Mucosa of descending colon (tissue), 3 donors: ENCODE results near the gene NUDT3. TPM values are rescaled to one million over a fixed set of nuclear protein-coding genes. Genes with fewer than 3 reads are reported as not detected.

Source experiments
- ATAC-seq: fragments of 200-7000 bp; cut with Tn5 transposase; one replicate; pipeline ENCODE4 v1.9.1; 2020; ENCODE audit warnings: mild to moderate bottlenecking, moderate library complexity
- DNase-seq, 3 donors: peaks; one replicate each; pipeline ENCODE4 v3.0.0-alpha.2; 2020
- H3K36me3 ChIP-seq: fragments of 200-600 bp; one replicate; pipeline ENCODE4 v1.8.0; 2021; ENCODE audit warnings: low read depth, mild to moderate bottlenecking
- H3K4me1 ChIP-seq: fragments of 200-600 bp; one replicate; pipeline ENCODE4 v1.8.0; 2021; ENCODE audit warnings: low read depth, mild to moderate bottlenecking
- H3K4me3 ChIP-seq: fragments of 200-600 bp; one replicate; pipeline ENCODE4 v1.8.0; 2021; ENCODE audit warnings: mild to moderate bottlenecking
- H3K9me3 ChIP-seq: fragments of 200-600 bp; one replicate; pipeline ENCODE4 v1.8.0; 2021; ENCODE audit warnings: mild to moderate bottlenecking
- intact Hi-C, 2 donors: fragments of 100-400 bp; cut with DNase I in 1 of 2; cut with micrococcal nuclease in 1 of 2; formaldehyde crosslinking; loops; one replicate each; pipeline versions ENCODE4 v1.11.0 to v1.11.1; 2022; cut with DNase I, micrococcal nuclease
- long read RNA-seq, 2 donors: library from polyadenylated mRNA; unstranded; transcript quantifications; one replicate each; pipeline ENCODE4 v2.0.0, GENCODE V29; 2019 to 2021
- total RNA-seq, 3 donors: library from RNA; stranded (reverse); fragmentation: NEBNext Ultra II Directional in 2 of 3; extraction: Animal tissue kit (Norgen Biotek cat#: 25700) in 2 of 3; gene quantifications; one replicate each; pipeline versions ENCODE4 v1.2.1 to v1.2.4, GENCODE V29; 2021 to 2023
- TF ChIP-seq, protein P1 (sequence below): fragments of 200-600 bp; IDR thresholded peaks from one replicate; pipeline ENCODE4 v1.8.0; 2022; ENCODE audit warnings: antibody characterized with exemption, mild to moderate bottlenecking
- donor health status: DM: no; HTN: no; CAD: no; lungs with moderate emphysema.
- donor health status: DM: no; HTN: no; CAD: no.
- donor health status: DM: no; HTN: yes; CAD: no.

The NUDT3 gene
- 10 to 100 TPM; 19.1 to 48.7 (median 26.7) TPM for total RNA-seq
- long read RNA-seq, donor 1, full-length matches to known transcripts, result 54 of 78 reads
- long read RNA-seq, donor 1, partial matches to known transcripts, result 3 of 78 reads
- long read RNA-seq, donor 1, other reads (novel, unspliced or antisense), result 21 of 78 reads
- long read RNA-seq, donor 2, full-length matches to known transcripts, result 1 of 5 reads
- long read RNA-seq, donor 2, partial matches to known transcripts, result 0 of 5 reads
- long read RNA-seq, donor 2, other reads (novel, unspliced or antisense), result 4 of 5 reads

DNA sequence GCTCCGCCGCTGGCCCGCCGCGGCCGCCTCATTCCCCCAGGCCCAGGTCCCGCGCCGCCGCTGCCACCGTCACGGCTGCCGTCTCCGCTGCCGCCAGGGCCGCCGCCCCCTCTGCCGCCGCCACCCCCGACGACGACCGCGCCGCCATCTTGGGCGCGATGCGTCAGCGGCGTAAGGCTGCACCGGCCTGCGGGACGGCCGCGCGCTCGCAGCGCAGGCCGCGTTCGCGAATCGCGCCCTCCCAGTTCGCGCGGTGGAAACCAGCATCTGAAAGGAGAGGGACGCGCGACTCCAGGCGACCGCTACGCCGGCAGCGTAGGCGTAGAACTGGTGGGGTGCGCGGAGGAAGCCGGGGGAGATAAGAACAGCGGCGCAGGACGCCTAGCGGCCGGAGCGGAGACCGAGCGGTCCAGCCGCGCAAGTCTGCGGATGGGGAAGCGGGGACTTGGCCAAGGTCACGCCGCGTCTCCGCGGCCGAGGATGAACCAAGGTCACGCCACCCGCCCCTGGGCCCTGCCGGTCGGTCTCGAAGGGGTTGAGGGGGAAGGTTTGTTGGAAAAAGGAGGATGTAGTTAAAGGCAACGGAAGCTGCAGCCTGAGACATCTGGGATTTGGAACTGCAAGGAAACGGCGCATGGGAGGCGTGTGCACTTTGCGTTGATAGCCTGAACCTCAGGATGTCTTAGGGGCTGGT lies at the start of gene NUDT3:
NUDT3 (minus strand) TSS at position 173 of the 694 bp plus-strand sequence. CDS start 307 bp downstream, outside the sequence.
- peak; percentile 92 to 96 (median 95) for DNase-seq
- peaks cover 13% of the 10 kb centered on the region for H3K4me1 ChIP-seq

DNA sequence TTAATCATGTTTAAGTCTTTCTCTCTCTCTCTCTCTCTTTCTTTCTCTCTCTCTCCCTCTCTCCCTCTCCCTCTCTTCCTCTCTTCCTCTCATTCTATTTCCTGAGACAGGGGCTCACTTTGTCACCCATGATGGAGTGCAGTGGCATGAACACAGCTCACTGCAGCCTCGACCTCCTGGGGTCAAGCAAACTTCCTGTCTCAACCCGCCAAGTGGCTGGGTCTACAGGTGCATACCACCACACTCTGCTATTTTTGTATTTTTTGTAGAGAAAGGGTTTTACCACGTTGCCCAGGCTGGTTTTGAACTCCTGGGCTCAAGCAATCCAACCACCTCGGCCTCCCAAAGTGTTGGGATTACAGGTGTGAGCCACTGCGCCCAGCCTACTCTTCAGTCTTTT lies 49.1 kb upstream of the NUDT3 start:
- no peak for DNase-seq
- no peaks in the 10 kb centered on the region for H3K9me3 ChIP-seq
- ATAC-seq, result no peak
- TF ChIP-seq, protein P1, sequence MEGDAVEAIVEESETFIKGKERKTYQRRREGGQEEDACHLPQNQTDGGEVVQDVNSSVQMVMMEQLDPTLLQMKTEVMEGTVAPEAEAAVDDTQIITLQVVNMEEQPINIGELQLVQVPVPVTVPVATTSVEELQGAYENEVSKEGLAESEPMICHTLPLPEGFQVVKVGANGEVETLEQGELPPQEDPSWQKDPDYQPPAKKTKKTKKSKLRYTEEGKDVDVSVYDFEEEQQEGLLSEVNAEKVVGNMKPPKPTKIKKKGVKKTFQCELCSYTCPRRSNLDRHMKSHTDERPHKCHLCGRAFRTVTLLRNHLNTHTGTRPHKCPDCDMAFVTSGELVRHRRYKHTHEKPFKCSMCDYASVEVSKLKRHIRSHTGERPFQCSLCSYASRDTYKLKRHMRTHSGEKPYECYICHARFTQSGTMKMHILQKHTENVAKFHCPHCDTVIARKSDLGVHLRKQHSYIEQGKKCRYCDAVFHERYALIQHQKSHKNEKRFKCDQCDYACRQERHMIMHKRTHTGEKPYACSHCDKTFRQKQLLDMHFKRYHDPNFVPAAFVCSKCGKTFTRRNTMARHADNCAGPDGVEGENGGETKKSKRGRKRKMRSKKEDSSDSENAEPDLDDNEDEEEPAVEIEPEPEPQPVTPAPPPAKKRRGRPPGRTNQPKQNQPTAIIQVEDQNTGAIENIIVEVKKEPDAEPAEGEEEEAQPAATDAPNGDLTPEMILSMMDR, result no peak
- H3K4me3 ChIP-seq, result no peak overlapping the region
- H3K36me3 ChIP-seq, result no peaks in the 10 kb centered on the region
- intact Hi-C loops, result no loop called here
- no peaks in the 10 kb centered on the region for H3K4me1 ChIP-seq

More for the DNA sequence above, at the start of gene NUDT3:
- ATAC-seq, result peak; percentile 94
- TF ChIP-seq, protein P1, result peak; percentile 64
- Histone ChIP-seq H3K4me3 (peak within 1 kb of the TSS; percentile 81), H3K9me3 (no peaks in the 10 kb centered on the region), H3K36me3 (no peaks in the 10 kb centered on the region)
- intact Hi-C loops, result no loop called here

DNA sequence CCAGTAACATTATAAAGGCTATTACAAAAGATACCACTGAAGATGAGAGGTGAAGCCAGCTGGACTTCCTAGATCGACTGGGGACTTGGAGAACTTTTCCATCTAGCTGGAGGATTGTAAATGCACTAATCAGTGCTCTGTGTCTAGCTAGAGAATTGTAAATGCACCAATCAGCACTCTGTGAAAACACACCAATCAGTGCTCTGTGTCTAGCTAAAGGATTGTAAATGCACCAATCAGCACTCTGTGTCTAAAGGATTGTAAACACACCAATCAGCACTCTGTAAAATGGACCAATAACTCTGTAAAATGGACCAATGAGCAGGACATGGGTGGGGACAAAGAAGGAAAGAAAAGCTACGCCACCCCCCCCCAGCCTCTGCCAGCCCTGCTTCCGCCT lies 47.0 kb upstream of the NUDT3 start:
- Histone ChIP-seq H3K9me3 (no peaks in the 10 kb centered on the region), H3K4me3 (no peak overlapping the region), H3K4me1 (no peaks in the 10 kb centered on the region), H3K36me3 (no peaks in the 10 kb centered on the region)
- DNase-seq (no peak), ATAC-seq (no peak)
- intact Hi-C loops, result no loop called here
- TF ChIP-seq, protein P1, result no peak

DNA sequence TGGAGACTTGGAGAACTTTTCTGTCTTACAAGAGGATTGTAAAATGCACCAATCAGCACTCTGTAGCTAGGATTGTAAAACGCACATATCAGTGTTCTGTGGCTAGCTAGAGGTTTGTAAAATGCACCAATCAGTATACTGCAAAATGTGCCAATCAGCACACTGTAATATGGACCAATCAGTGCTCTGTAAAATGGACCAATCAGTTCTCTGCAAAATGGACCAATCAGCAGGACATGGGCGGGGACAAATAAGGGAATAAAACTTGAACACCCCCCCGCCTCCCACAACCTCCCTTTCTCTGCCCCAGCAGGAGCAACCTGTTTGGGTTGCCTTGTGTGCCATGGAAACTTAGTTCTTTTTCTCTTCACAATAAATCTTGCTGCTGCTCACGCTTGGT lies 46.2 kb upstream of the NUDT3 start:
- no peaks in the 10 kb centered on the region for H3K4me1 ChIP-seq
- DNase-seq (no peak), ATAC-seq (no peak)
- intact Hi-C loops, result no loop called here
- TF ChIP-seq, protein P1, result no peak
- no peaks in the 10 kb centered on the region for H3K9me3 ChIP-seq
- no peak overlapping the region for H3K4me3 ChIP-seq
- H3K36me3 ChIP-seq, result no peaks in the 10 kb centered on the region

DNA sequence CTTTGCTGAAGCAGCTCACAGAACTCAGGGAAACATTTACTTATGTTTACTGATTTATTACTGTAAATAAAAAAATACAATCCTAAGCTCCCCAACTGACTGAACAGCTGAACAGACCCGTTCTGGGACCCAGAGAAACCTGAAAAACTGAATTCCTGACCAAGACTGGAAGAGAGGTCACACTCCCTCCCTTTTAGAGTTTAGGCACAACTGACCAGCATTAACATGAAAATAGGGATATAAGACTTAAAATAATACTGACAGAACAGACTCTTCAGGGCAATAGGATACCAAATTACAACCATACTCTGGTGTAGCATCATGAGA lies 45.1 kb upstream of the NUDT3 start:
- Histone ChIP-seq H3K36me3 (no peaks in the 10 kb centered on the region), H3K4me1 (no peaks in the 10 kb centered on the region), H3K9me3 (no peaks in the 10 kb centered on the region), H3K4me3 (no peak overlapping the region)
- DNase-seq, result no peak
- ATAC-seq, result no peak
- intact Hi-C loops, result no loop called here
- TF ChIP-seq, protein P1, result no peak
